ENCODE measurements around the gene CHI3L2.

CHI3L2 gene

DNA sequence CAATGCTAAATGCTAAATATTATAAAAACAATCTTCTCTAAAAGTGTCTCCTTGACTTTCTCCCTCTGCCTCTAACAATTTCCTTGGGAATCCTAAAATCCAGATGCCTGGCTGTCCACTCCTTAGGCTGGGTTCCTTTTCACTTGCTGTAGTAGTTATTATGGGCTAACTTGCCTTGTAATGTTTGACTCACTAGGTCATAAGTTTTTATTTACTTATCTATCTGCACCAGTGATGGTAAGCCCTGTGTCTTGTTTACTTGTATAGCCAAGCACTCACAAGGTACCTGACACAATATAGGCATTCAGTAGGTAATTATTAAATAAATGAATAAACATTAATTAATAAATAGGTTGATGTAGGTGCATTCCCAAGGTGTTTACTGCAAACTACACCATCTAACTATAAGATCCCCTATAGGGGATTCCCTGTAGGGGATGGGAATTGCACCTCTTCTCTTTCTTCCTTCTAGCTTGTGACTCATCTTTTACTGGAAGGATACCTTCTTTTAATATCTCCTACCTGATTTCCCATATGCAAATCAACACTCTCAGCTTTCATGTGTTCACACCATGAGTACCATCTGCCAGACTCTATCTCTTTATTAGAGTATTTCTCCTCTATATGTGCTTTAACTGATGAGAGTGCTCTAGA lies 48.4 kb downstream of the CHI3L2 start:
- Mint-ChIP-seq H3K27ac (peak overlapping the region; percentile 79), H3K4me3 (no peak overlapping the region), H3K4me1 (peaks cover 51% of the 10 kb centered on the region), H3K9me3 (no peaks in the 10 kb centered on the region), H3K27me3 (peaks cover 16% of the 10 kb centered on the region), H3K36me3 (ENCODE audit: low read depth) (no peaks in the 10 kb centered on the region)
- ATAC-seq (no peak), DNase-seq (no peak)

GRCh38 chr1:111279144-111279543 lies 51.6 kb downstream of the CHI3L2 start:
- H3K9me3 Mint-ChIP-seq: no peaks in the 10 kb centered on the region
- peak overlapping the region; percentile 6 for H3K27ac Mint-ChIP-seq
- H3K4me1 Mint-ChIP-seq: peaks cover 37% of the 10 kb centered on the region
- no peaks in the 10 kb centered on the region for H3K27me3 Mint-ChIP-seq
- peak; percentile 21 for ATAC-seq
- no peak overlapping the region for H3K4me3 Mint-ChIP-seq
- no peak for DNase-seq
- no peaks in the 10 kb centered on the region for H3K36me3 Mint-ChIP-seq (ENCODE audit: low read depth)

DNA sequence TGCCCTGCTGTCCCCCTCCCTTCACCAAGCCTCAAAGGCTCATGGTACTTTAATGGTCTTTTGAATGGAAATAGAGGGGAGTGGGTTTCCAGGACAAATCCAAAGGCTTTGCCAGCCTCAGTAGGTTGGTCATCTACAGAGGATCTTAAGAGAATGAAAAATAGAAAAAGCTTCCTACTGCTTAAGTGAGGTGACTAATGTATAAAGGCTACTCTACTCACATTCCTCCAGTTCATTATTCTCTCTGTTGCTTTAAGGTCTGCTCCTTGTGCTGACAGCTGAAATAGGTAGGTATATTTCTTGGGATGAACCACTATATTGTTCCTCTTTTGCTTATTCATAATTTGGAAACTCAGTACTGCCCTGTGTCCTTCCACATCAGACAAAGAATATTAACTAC lies 52.8 kb downstream of the CHI3L2 start:
- no peaks in the 10 kb centered on the region for H3K9me3 Mint-ChIP-seq
- no peak overlapping the region for H3K4me3 Mint-ChIP-seq
- H3K27ac Mint-ChIP-seq: no peak overlapping the region
- H3K4me1 Mint-ChIP-seq: peaks cover 25% of the 10 kb centered on the region
- no peaks in the 10 kb centered on the region for H3K36me3 Mint-ChIP-seq (ENCODE audit: low read depth)
- no peak for ATAC-seq
- H3K27me3 Mint-ChIP-seq: no peaks in the 10 kb centered on the region
- no peak for DNase-seq

GRCh38 chr1:111281411-111281810 lies 53.9 kb downstream of the CHI3L2 start:
- DNase-seq: no peak

GRCh38 chr1:111283838-111284237 lies 56.3 kb downstream of the CHI3L2 start:
- no peak for DNase-seq
- H3K4me3 Mint-ChIP-seq: no peak overlapping the region
- no peak overlapping the region for H3K27ac Mint-ChIP-seq
- peaks cover 7% of the 10 kb centered on the region for H3K4me1 Mint-ChIP-seq
- no peaks in the 10 kb centered on the region for H3K9me3 Mint-ChIP-seq
- ATAC-seq: no peak
- H3K36me3 Mint-ChIP-seq (ENCODE audit: low read depth): no peaks in the 10 kb centered on the region
- no peaks in the 10 kb centered on the region for H3K27me3 Mint-ChIP-seq

More at GRCh38 chr1:111281411-111281810, 53.9 kb downstream of the CHI3L2 start:
- ATAC-seq: no peak
- Mint-ChIP-seq H3K27me3 (no peaks in the 10 kb centered on the region), H3K4me1 (peaks cover 15% of the 10 kb centered on the region), H3K36me3 (ENCODE audit: low read depth) (no peaks in the 10 kb centered on the region), H3K9me3 (no peaks in the 10 kb centered on the region), H3K27ac (no peak overlapping the region), H3K4me3 (no peak overlapping the region)

GRCh38 chr1:111285879-111286278 lies 58.4 kb downstream of the CHI3L2 start:
- Mint-ChIP-seq H3K4me1 (no peaks in the 10 kb centered on the region), H3K27ac (no peak overlapping the region), H3K4me3 (no peak overlapping the region), H3K9me3 (no peaks in the 10 kb centered on the region), H3K36me3 (ENCODE audit: low read depth) (no peaks in the 10 kb centered on the region), H3K27me3 (no peaks in the 10 kb centered on the region)
- DNase-seq (no peak), ATAC-seq (no peak)

- no peak overlapping the region for H3K27ac Mint-ChIP-seq
- DNase-seq: no peak
- H3K4me1 Mint-ChIP-seq: no peaks in the 10 kb centered on the region
- H3K27me3 Mint-ChIP-seq: no peaks in the 10 kb centered on the region
- no peak overlapping the region for H3K4me3 Mint-ChIP-seq
- no peaks in the 10 kb centered on the region for H3K9me3 Mint-ChIP-seq
- no peak for ATAC-seq
- no peaks in the 10 kb centered on the region for H3K36me3 Mint-ChIP-seq (ENCODE audit: low read depth)
Measured at GRCh38 chr1:111286912-111287311, 59.4 kb downstream of the CHI3L2 start.

- ATAC-seq: no peak
- Mint-ChIP-seq H3K36me3 (ENCODE audit: low read depth) (no peaks in the 10 kb centered on the region), H3K27ac (no peak overlapping the region), H3K27me3 (no peaks in the 10 kb centered on the region), H3K9me3 (no peaks in the 10 kb centered on the region), H3K4me1 (peaks cover 5% of the 10 kb centered on the region), H3K4me3 (no peak overlapping the region)
- no peak for DNase-seq
Measured at GRCh38 chr1:111289371-111289770, 61.9 kb downstream of the CHI3L2 start.

- DNase-seq: no peak
- Mint-ChIP-seq H3K27me3 (no peaks in the 10 kb centered on the region), H3K4me1 (peaks cover 12% of the 10 kb centered on the region), H3K9me3 (no peaks in the 10 kb centered on the region), H3K4me3 (no peak overlapping the region), H3K27ac (no peak overlapping the region), H3K36me3 (ENCODE audit: low read depth) (no peaks in the 10 kb centered on the region)
- ATAC-seq: no peak
Measured at GRCh38 chr1:111290104-111290503, 62.6 kb downstream of the CHI3L2 start.

GRCh38 chr1:111290630-111291029 lies 63.1 kb downstream of the CHI3L2 start, which contains the start of gene CHIA:
Gene CHIA (plus strand): TSS chr1:111290851. CDS start chr1:111310468, 19,617 bp downstream.
- Mint-ChIP-seq H3K4me1 (peaks cover 14% of the 10 kb centered on the region), H3K4me3 (no peak within 1 kb of the TSS), H3K27ac (no peak within 1 kb of the TSS), H3K27me3 (no peaks in the 10 kb centered on the region), H3K36me3 (ENCODE audit: low read depth) (no peaks in the 10 kb centered on the region), H3K9me3 (no peaks in the 10 kb centered on the region)
- no peak for DNase-seq
- no peak for ATAC-seq

All from activated naive CD8-positive, alpha-beta T cell treated with anti-CD3 and anti-CD28 coated beads, Interleukin-2, amount 50 U/mL, for 24 hours (primary cell).